ENCODE data around the gene TUBGCP5.

Gene TUBGCP5

DNA sequence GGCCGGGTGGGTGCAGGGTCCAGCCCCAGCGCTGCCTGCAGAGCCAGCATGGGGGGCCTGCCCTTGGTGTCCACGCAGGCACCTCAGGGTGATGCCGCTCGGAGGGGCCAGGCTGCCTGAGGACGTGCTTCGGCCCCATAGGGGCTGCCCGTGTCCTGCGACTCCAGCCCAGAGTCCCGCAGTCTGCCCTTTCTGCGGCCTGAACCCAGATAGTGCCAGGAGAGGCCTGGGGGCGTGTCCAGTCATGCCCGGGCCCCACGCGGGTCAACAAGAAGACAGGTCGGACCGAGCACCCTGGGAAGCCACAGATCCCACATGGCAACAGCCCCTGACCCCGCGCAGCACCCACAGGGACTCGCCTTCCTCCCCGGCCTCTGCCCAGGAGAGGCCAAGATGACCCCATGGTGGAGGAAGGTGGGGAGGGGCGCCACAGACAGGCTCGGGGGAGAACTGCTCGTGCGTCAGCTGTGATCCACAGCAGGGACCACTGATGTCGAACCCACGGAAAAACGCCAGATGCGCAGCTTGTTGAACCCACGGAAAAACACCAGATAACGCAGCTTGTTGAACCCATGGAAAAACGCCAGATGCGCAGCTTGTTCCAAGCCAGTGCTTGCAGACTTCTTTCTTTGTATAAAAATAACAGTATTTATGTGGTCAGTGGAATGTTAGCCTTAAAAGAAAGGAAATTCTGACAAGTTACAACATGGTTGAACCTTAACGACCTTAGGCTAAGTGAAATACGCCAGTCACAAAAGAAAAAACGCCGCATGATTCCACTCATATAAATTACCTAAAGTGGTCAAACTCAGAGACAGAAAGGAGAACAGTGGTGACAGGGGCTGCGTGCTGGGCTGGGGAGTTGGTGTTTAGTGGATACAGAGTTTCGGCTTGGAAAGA lies 87.7 kb downstream of the TUBGCP5 start:
- DNase-seq: no peak

DNA sequence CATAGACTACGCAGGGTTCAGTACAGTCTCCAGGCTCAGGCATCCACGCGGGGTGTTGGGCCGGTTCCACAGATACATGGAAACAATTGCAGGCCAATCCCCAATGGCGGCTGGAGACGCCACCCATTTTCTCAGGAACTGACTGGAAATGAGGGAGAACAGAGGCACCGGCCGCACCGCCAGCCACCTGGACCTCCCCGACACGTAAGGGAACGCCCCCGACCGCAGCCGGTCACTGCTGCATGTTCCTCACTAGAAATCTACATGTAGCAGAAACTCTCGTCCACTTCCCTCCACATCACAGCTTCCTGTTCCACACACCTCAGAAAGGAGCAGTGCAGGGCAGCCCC lies 88.4 kb downstream of the TUBGCP5 start:
- DNase-seq: no peak

DNA sequence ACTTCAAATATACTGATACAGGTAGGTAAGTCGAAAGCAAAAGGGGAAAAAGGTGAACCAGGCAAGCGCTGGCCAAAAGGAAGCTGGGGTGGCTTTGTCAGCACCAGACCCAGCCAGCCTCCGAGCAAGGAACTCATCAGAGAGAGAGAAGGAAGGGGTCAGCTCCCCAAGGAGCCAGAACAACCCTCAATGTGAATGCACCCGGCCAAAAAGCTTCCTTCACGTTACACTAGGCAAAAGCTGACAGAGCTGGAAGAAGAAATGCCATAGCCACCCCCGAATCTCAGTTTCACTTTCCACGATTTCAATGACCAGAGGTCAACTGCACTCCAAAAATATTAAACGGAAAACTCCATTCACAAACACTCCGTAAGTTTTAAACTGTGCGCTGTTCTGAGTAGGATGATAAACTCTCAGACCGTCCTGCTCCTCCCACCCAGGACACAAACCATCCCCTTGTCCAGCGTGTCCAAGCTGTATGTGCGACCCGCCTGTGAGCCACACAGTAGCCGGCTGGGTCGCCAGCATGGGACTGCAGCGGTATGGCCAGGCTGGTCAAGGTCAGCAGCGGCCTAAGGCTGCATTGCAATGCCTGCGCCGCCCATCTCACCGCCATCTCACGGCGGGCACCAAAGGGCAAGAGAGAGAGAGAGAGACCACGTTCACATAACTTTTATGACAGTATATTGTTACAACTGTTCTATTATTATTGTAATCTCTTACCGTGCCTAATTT lies 88.9 kb downstream of the TUBGCP5 start:
- DNase-seq: no peak

All from NCI-H187 (cell line).